ENCODE measurements around the gene LPCAT1. TPM values are rescaled to one million over a fixed set of nuclear protein-coding genes. Genes with fewer than 3 reads are reported as not detected.

LPCAT1 gene
- total and polyA plus RNA-seq, 2 experiments from 2014 or later: 78.0 to 255 TPM

DNA sequence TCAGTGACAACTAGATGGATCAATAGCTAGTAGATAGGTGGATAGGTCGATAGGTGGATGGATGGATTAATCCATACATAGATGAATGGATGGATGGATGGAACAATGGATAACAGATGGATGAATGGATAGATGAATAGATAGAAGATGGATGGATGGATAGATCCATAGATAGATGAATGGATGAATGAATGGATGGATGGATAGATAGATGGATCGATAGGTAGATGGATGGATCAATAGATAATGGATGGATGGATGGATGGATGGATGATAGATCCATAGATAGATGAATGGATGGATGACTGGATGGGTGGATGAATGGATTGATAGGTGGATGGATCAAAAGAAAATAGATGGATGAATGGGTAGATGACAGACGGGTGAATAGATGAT lies 83.7 kb downstream of the LPCAT1 start (continued):
- TF ChIP-seq, protein P1, sequence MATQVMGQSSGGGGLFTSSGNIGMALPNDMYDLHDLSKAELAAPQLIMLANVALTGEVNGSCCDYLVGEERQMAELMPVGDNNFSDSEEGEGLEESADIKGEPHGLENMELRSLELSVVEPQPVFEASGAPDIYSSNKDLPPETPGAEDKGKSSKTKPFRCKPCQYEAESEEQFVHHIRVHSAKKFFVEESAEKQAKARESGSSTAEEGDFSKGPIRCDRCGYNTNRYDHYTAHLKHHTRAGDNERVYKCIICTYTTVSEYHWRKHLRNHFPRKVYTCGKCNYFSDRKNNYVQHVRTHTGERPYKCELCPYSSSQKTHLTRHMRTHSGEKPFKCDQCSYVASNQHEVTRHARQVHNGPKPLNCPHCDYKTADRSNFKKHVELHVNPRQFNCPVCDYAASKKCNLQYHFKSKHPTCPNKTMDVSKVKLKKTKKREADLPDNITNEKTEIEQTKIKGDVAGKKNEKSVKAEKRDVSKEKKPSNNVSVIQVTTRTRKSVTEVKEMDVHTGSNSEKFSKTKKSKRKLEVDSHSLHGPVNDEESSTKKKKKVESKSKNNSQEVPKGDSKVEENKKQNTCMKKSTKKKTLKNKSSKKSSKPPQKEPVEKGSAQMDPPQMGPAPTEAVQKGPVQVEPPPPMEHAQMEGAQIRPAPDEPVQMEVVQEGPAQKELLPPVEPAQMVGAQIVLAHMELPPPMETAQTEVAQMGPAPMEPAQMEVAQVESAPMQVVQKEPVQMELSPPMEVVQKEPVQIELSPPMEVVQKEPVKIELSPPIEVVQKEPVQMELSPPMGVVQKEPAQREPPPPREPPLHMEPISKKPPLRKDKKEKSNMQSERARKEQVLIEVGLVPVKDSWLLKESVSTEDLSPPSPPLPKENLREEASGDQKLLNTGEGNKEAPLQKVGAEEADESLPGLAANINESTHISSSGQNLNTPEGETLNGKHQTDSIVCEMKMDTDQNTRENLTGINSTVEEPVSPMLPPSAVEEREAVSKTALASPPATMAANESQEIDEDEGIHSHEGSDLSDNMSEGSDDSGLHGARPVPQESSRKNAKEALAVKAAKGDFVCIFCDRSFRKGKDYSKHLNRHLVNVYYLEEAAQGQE (IDR thresholded peaks at IDR 0.05; ENCODE audit: unreplicated experiment): no peak
- TF ChIP-seq EZH2 (IDR thresholded peaks at IDR 0.05; ENCODE audit: low read depth, unreplicated experiment) (no peak), EZH2phosphoT487 (IDR thresholded peaks at IDR 0.05; ENCODE audit: unreplicated experiment) (no peak), ZNF331 (CRISPR knock-in tag; IDR thresholded peaks at IDR 0.05; ENCODE audit: low read depth) (no peak), STAT1 (IDR thresholded peaks at IDR 0.05; ENCODE audit: unreplicated experiment) (no peak)
- TF ChIP-seq, protein P2, sequence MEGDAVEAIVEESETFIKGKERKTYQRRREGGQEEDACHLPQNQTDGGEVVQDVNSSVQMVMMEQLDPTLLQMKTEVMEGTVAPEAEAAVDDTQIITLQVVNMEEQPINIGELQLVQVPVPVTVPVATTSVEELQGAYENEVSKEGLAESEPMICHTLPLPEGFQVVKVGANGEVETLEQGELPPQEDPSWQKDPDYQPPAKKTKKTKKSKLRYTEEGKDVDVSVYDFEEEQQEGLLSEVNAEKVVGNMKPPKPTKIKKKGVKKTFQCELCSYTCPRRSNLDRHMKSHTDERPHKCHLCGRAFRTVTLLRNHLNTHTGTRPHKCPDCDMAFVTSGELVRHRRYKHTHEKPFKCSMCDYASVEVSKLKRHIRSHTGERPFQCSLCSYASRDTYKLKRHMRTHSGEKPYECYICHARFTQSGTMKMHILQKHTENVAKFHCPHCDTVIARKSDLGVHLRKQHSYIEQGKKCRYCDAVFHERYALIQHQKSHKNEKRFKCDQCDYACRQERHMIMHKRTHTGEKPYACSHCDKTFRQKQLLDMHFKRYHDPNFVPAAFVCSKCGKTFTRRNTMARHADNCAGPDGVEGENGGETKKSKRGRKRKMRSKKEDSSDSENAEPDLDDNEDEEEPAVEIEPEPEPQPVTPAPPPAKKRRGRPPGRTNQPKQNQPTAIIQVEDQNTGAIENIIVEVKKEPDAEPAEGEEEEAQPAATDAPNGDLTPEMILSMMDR (conservative IDR thresholded peaks at IDR 0.05; ENCODE audit: low read depth in 2 of 2): no peak
- TF ChIP-seq, protein P3, sequence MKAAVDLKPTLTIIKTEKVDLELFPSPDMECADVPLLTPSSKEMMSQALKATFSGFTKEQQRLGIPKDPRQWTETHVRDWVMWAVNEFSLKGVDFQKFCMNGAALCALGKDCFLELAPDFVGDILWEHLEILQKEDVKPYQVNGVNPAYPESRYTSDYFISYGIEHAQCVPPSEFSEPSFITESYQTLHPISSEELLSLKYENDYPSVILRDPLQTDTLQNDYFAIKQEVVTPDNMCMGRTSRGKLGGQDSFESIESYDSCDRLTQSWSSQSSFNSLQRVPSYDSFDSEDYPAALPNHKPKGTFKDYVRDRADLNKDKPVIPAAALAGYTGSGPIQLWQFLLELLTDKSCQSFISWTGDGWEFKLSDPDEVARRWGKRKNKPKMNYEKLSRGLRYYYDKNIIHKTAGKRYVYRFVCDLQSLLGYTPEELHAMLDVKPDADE (IDR thresholded peaks at IDR 0.05): no peak

DNA sequence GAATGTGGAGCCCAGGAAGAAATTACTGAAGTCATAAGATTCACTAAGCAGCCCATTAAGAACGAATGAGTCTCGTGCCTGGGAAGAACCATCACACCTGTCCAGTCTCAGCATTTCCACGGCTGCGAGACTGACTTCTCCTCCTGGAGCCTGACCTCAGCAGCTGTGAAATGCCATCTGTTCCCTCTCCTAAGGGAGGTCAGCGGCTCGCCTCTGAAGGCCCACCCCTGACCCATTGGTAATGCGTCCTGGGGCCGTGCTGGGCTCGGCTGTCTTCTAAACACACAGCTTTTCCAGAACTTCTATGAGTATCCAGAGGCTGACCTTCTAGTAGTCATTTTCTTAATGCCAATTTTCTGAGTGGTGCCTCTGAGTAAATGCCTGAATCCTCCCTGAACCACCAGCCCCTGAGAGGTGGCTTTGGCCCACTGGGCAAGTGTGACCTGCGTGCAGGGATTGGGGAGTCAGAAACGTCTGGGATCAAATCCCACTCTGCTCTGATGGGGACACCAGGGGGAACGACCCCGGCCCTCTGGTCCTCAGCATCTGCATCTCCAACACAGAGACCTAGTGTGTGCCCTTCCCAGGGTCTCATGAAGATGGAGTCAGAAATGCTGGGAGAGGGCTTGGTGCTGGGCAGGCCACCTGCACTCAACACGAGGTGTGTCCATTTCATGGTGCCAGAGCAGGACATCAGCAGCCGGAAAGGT lies 84.2 kb downstream of the LPCAT1 start:
- peaks cover 6% of the 10 kb centered on the region for H4K20me1 ChIP-seq (replicated peaks; ENCODE audit: insufficient read depth)
- H3K36me3 Mint-ChIP-seq (ENCODE audit: low read depth): no peaks in the 10 kb centered on the region; the same call in 2 of the 3 replicates
- DNase-seq (ENCODE audit: low spot score): no peak
- no peak overlapping the region for H3K4me2 ChIP-seq
- H3K4me3 Mint-ChIP-seq: no peak overlapping the region
- H3K4me1 ChIP-seq (ENCODE audit: insufficient read depth): no peaks in the 10 kb centered on the region
- ATAC-seq: no peak
- no peak overlapping the region for H3K4me3 ChIP-seq
- no peak overlapping the region for H2AFZ ChIP-seq
- H3K27me3 Mint-ChIP-seq (ENCODE audit: insufficient read depth, low read depth, poor library complexity): peaks cover 31% of the 10 kb centered on the region
- no peaks in the 10 kb centered on the region for H3K79me2 ChIP-seq (replicated peaks; ENCODE audit: insufficient read depth)
- peaks cover 4% of the 10 kb centered on the region; the same call in 1 of the 3 replicates for H3K4me1 Mint-ChIP-seq
- no peaks in the 10 kb centered on the region for H3F3A ChIP-seq (replicated peaks; ENCODE audit: low read depth)
- peaks cover 8% of the 10 kb centered on the region for H3K9me2 ChIP-seq (ENCODE audit: insufficient read depth)
- no peaks in the 10 kb centered on the region for H3K36me3 ChIP-seq (ENCODE audit: insufficient read depth)
- H3K27ac Mint-ChIP-seq: no peak overlapping the region
- no peak overlapping the region for H3K27ac ChIP-seq (ENCODE audit: low read depth)
- H3K9me3 Mint-ChIP-seq: peaks cover 7% of the 10 kb centered on the region; the same call in 2 of the 3 replicates
- peaks cover 24% of the 10 kb centered on the region for H3K27me3 ChIP-seq (ENCODE audit: insufficient read depth)
- TF ChIP-seq NANOG (IDR thresholded peaks at IDR 0.05; ENCODE audit: borderline replicate concordance): no peak
- TF ChIP-seq POLR2AphosphoS5 (IDR thresholded peaks at IDR 0.05; ENCODE audit: low read depth): no peak
- no peak for TF ChIP-seq EZH2 (IDR thresholded peaks at IDR 0.05; ENCODE audit: low read depth, unreplicated experiment)
- no peak for TF ChIP-seq JUNB (IDR thresholded peaks at IDR 0.05; ENCODE audit: unreplicated experiment)
- no peak for TF ChIP-seq ZNF331 (CRISPR knock-in tag; IDR thresholded peaks at IDR 0.05; ENCODE audit: low read depth)
- TF ChIP-seq EZH2phosphoT487 (IDR thresholded peaks at IDR 0.05; ENCODE audit: unreplicated experiment): no peak
- TF ChIP-seq, protein P3 (IDR thresholded peaks at IDR 0.05): no peak
- no peak for TF ChIP-seq STAT1 (IDR thresholded peaks at IDR 0.05; ENCODE audit: unreplicated experiment)
- no peak for TF ChIP-seq CREB1 (CRISPR knock-in tag; IDR thresholded peaks at IDR 0.05; ENCODE audit: low read depth)
- TF ChIP-seq, protein P1 (IDR thresholded peaks at IDR 0.05; ENCODE audit: unreplicated experiment): no peak

All from GM23338 (cell line).